CD14-positive monocyte (primary cell): Measurements from ENCODE around the gene TSR2. TPM values are rescaled to one million over a fixed set of nuclear protein-coding genes. Genes with fewer than 3 reads are reported as not detected.

Experiments
- DNase-seq, 3 donors: peaks; one replicate each; pipeline ENCODE4 v3.0.0-alpha.2; 2011 to 2022
- H2AFZ ChIP-seq: 2 replicates; pipeline ENCODE4 v1.6.0; 2012; ENCODE audit warnings: mild to moderate bottlenecking, low read depth, low read length, inconsistent platforms; ENCODE audit not compliant: insufficient read depth, poor library complexity, severe bottlenecking
- H3K27ac ChIP-seq, 2 donors: 1 replicate in 1 of 2; 2 replicates in 1 of 2; pipeline ENCODE4 v1.5.1; 2012 to 2013; ENCODE audit warnings: low read length in 2 of 2, control low read depth in 1 of 2, inconsistent platforms in 1 of 2, low read depth in 1 of 2, mild to moderate bottlenecking in 1 of 2
- H3K27me3 ChIP-seq, 2 donors: one replicate each; pipeline versions ENCODE4 v1.6.0 to v1.6.1; 2011 to 2013; ENCODE audit warnings: low read length in 2 of 2; ENCODE audit not compliant: control insufficient read depth in 2 of 2, insufficient read depth in 2 of 2
- H3K36me3 ChIP-seq, 2 donors: replicated peaks in 1 of 2; 1 replicate in 1 of 2; 2 replicates in 1 of 2; pipeline versions ENCODE4 v1.5.1 to v1.6.1; 2012 to 2013; ENCODE audit warnings: low read length in 2 of 2, control low read depth in 1 of 2, inconsistent platforms in 1 of 2, mild to moderate bottlenecking in 1 of 2; ENCODE audit not compliant: insufficient read depth in 2 of 2, control insufficient read depth in 1 of 2
- H3K4me1 ChIP-seq, 2 donors: 1 replicate in 1 of 2; 2 replicates in 1 of 2; pipeline versions ENCODE4 v1.5.1 to v1.6.1; 2012 to 2013; ENCODE audit warnings: low read length in 2 of 2, control low read depth in 1 of 2, inconsistent platforms in 1 of 2, mild to moderate bottlenecking in 1 of 2, moderate library complexity in 1 of 2; ENCODE audit not compliant: insufficient read depth in 2 of 2, control insufficient read depth in 1 of 2
- H3K4me2 ChIP-seq: replicated peaks from 2 replicates; pipeline ENCODE3; 2012; ENCODE audit warnings: low read length, moderate library complexity, mild to moderate bottlenecking; ENCODE audit not compliant: poor library complexity, severe bottlenecking; ENCODE audit errors: extremely low read depth
- H3K4me3 ChIP-seq, 3 experiments: fragments of 200-600 bp in 1 of 3; sonication (generic) in 1 of 3; replicated peaks in 1 of 3; 1 replicate in 2 of 3; 2 replicates in 1 of 3; pipeline ENCODE4 v1.5.1; 2011 to 2013; ENCODE audit warnings: low read length in 3 of 3, mild to moderate bottlenecking in 3 of 3, control low read depth in 2 of 3, low read depth in 2 of 3, inconsistent platforms in 1 of 3, moderate library complexity in 1 of 3
- H3K79me2 ChIP-seq: 2 replicates; pipeline ENCODE4 v1.6.0; 2012; ENCODE audit warnings: mild to moderate bottlenecking, control low read depth, inconsistent platforms, low read length, moderate library complexity; ENCODE audit not compliant: insufficient read depth
- H3K9ac ChIP-seq: 2 replicates; pipeline ENCODE4 v1.6.0; 2017; ENCODE audit warnings: low read length, mild to moderate bottlenecking; ENCODE audit not compliant: insufficient read depth, poor library complexity, severe bottlenecking
- H3K9me3 ChIP-seq, 2 donors: replicated peaks in 1 of 2; 1 replicate in 1 of 2; 2 replicates in 1 of 2; pipeline versions ENCODE4 v1.5.1 to v1.6.1; 2012 to 2013; ENCODE audit warnings: low read length in 2 of 2, control low read depth in 1 of 2; ENCODE audit not compliant: control insufficient read depth in 1 of 2, insufficient read depth in 1 of 2
- H4K20me1 ChIP-seq: 2 replicates; pipeline ENCODE4 v1.6.0; 2012; ENCODE audit warnings: mild to moderate bottlenecking, low read length, control low read depth, moderate library complexity; ENCODE audit not compliant: insufficient read depth
- H3K27ac Mint-ChIP-seq, 7 donors: one replicate each; pipeline ENCODE4 v1.8.0; 2020; ENCODE audit warnings: mild to moderate bottlenecking in 7 of 7, mixed read lengths in 7 of 7, moderate library complexity in 6 of 7, inconsistent platforms in 2 of 7
- H3K27me3 Mint-ChIP-seq, 3 donors: one replicate each; pipeline ENCODE4 v1.8.0; 2021 to 2022; ENCODE audit warnings: low read depth in 3 of 3, mild to moderate bottlenecking in 3 of 3, mixed read lengths in 3 of 3, moderate library complexity in 3 of 3, inconsistent platforms in 1 of 3
- H3K36me3 Mint-ChIP-seq, 2 donors: one replicate each; pipeline ENCODE4 v1.8.0; 2020; ENCODE audit warnings: mixed read lengths in 2 of 2, inconsistent platforms in 1 of 2, mild to moderate bottlenecking in 1 of 2
- H3K4me1 Mint-ChIP-seq: one replicate; pipeline ENCODE4 v1.8.0; 2020; ENCODE audit warnings: mild to moderate bottlenecking, mixed read lengths
- H3K4me3 Mint-ChIP-seq, 2 donors: one replicate each; pipeline ENCODE4 v1.8.0; 2020; ENCODE audit warnings: mild to moderate bottlenecking in 2 of 2, mixed read lengths in 2 of 2, moderate library complexity in 1 of 2
- H3K9me3 Mint-ChIP-seq, 7 donors: one replicate each; pipeline ENCODE4 v1.8.0; 2020 to 2022; ENCODE audit warnings: mixed read lengths in 7 of 7, mild to moderate bottlenecking in 6 of 7, moderate library complexity in 6 of 7, inconsistent platforms in 2 of 7
- WGBS: methylation state at CpG from one replicate; pipeline ENCODE4 v1.1.5; 2013; ENCODE audit warnings: missing lambda C conversion rate; ENCODE audit not compliant: insufficient coverage; 5-methylcytosine and 5-hydroxymethylcytosine counted together
- intact Hi-C, 2 donors: fragments of 100-400 bp; cut with micrococcal nuclease; formaldehyde crosslinking; loops; one replicate each; pipeline versions ENCODE4 v1.15.0 to v1.15.1; 2023
- polyA plus RNA-seq, 3 donors: library from polyadenylated mRNA; depleted of rRNA in 1 of 3; unstranded in 2 of 3; stranded (reverse) in 1 of 3; fragments of 300-500 nt in 2 of 3; fragments of >200 nt in 1 of 3; fragmentation: Illumina TruSeq in 2 of 3; gene quantifications; 1 replicate in 2 of 3; 2 replicates in 1 of 3; pipeline ENCODE4 v1.2.3, GENCODE V29; 2012 to 2021
- TF ChIP-seq, protein P1 (sequence below): fragments of 200-600 bp; IDR thresholded peaks from one replicate; pipeline ENCODE4 v1.8.0; 2022; ENCODE audit warnings: antibody characterized with exemption, mild to moderate bottlenecking

The TSR2 gene
- polyA plus RNA-seq, 3 donors, result 11.8 to 18.0 (median 13.0) TPM

DNA sequence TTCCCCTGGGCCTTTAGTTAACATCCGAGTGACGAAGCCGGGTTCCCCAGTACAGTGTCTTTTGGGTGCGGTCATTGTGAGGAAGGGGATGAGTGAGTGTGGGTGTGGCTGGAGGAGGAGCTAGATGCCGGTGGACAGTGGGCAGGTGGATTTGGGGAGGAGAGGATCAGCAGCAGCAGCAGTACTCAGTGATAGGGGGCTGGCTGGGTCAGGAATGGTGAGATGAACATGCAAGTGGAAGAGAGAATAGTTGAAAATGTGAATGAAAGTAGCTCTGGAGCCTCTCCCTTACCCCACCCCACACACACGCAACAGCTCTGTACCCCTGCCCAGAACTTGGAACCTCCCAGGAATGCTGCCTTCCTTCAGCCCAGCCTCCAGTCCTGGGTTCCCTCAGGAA, 4.5 kb downstream of the TSR2 start:
- no peak for DNase-seq
- no peak overlapping the region for H3K4me3 ChIP-seq
- H3K4me2 ChIP-seq, result no peak overlapping the region
- TF ChIP-seq, protein P1, sequence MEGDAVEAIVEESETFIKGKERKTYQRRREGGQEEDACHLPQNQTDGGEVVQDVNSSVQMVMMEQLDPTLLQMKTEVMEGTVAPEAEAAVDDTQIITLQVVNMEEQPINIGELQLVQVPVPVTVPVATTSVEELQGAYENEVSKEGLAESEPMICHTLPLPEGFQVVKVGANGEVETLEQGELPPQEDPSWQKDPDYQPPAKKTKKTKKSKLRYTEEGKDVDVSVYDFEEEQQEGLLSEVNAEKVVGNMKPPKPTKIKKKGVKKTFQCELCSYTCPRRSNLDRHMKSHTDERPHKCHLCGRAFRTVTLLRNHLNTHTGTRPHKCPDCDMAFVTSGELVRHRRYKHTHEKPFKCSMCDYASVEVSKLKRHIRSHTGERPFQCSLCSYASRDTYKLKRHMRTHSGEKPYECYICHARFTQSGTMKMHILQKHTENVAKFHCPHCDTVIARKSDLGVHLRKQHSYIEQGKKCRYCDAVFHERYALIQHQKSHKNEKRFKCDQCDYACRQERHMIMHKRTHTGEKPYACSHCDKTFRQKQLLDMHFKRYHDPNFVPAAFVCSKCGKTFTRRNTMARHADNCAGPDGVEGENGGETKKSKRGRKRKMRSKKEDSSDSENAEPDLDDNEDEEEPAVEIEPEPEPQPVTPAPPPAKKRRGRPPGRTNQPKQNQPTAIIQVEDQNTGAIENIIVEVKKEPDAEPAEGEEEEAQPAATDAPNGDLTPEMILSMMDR, result no peak
- Mint-ChIP-seq H3K27ac (peak overlapping the region in 1 of 7 donors; percentile 21), H3K36me3 (peaks cover 26 to 28% of the 10 kb centered on the region in 2 donors), H3K27me3 (peaks cover 0 to 6% (median 0%) of the 10 kb centered on the region in 3 donors), H3K4me1 (peaks cover 14% of the 10 kb centered on the region), H3K9me3 (peaks cover 0 to 3% (median 1%) of the 10 kb centered on the region in 7 donors), H3K4me3 (no peak overlapping the region)
- 100% methylated on average over 2 of the region's 6 CpGs for WGBS
- intact Hi-C loops, result loop anchor here in 1 of 2 donors (5.0 kb wide), 3 partner anchors 83 to 718 kb away; partner anchors contain the start of gene PHF8
- H4K20me1 ChIP-seq, result no peaks in the 10 kb centered on the region
- no peak overlapping the region for H3K9ac ChIP-seq
- H2AFZ ChIP-seq, result no peak overlapping the region
- no peaks in the 10 kb centered on the region for H3K9me3 ChIP-seq
- no peaks in the 10 kb centered on the region for H3K27me3 ChIP-seq
- H3K4me1 ChIP-seq, result peaks cover 12 to 17% of the 10 kb centered on the region in 2 donors
- H3K27ac ChIP-seq, result no peak overlapping the region
- H3K36me3 ChIP-seq, result peaks cover 14 to 25% of the 10 kb centered on the region in 2 donors
- peaks cover 36% of the 10 kb centered on the region for H3K79me2 ChIP-seq

GRCh38 chrX:54446084-54446483, 5.9 kb downstream of the TSR2 start:
- no peak overlapping the region for H3K9ac ChIP-seq
- no peak overlapping the region for H3K27ac ChIP-seq
- H3K27me3 ChIP-seq, result no peaks in the 10 kb centered on the region
- Mint-ChIP-seq H3K27me3 (peaks cover 0 to 10% (median 0%) of the 10 kb centered on the region in 3 donors), H3K36me3 (peaks cover 26 to 28% of the 10 kb centered on the region in 2 donors), H3K4me3 (no peak overlapping the region), H3K9me3 (peaks cover 0 to 1% (median 0%) of the 10 kb centered on the region in 7 donors), H3K4me1 (peaks cover 11% of the 10 kb centered on the region), H3K27ac (no peak overlapping the region)
- no peaks in the 10 kb centered on the region for H3K9me3 ChIP-seq
- no peaks in the 10 kb centered on the region for H4K20me1 ChIP-seq
- DNase-seq, result no peak
- H2AFZ ChIP-seq, result no peak overlapping the region
- peaks cover 24% of the 10 kb centered on the region for H3K79me2 ChIP-seq
- TF ChIP-seq, protein P1, result no peak
- H3K4me3 ChIP-seq, result no peak overlapping the region
- no peak overlapping the region for H3K4me2 ChIP-seq
- WGBS, result 94% methylated on average over 7 of the region's 17 CpGs
- H3K4me1 ChIP-seq, result peaks cover 5 to 11% of the 10 kb centered on the region in 2 donors
- peaks cover 14 to 25% of the 10 kb centered on the region in 2 donors for H3K36me3 ChIP-seq
- intact Hi-C loops, result no loop called here
